Measurements from ENCODE around the gene SPATA20. TPM values are rescaled to one million over a fixed set of nuclear protein-coding genes. Genes with fewer than 3 reads are reported as not detected.
A peak's percentile ranks its signal among the peaks of the same experiment; 100 is the strongest.

Gene SPATA20
- total and polyA plus RNA-seq, 2 of the 13 experiments (the other 11 are each of a cell fraction or from before 2014, with no cell fraction given) = 36.1 to 64.8 TPM

GRCh38 chr17:50547035-50547735, at the start of gene SPATA20 (continued):
- TF ChIP-seq ZNF484 (CRISPR knock-in tag; IDR thresholded peaks at IDR 0.05; ENCODE audit: borderline replicate concordance, low read depth) (no peak), ZFP36L2 (CRISPR knock-in tag; IDR thresholded peaks at IDR 0.05) (peak; percentile 45; the same call in 1 of the 2 replicates), ZNF530 (CRISPR knock-in tag; IDR thresholded peaks at IDR 0.05; ENCODE audit: low read depth) (no peak), HIC2 (CRISPR knock-in tag; IDR thresholded peaks at IDR 0.05; ENCODE audit: low read depth) (no peak), RERE (CRISPR knock-in tag; IDR thresholded peaks at IDR 0.05; ENCODE audit: low read depth) (peak; percentile 30; the same call in 1 of the 2 replicates), PRDM10 (CRISPR knock-in tag; IDR thresholded peaks at IDR 0.05; ENCODE audit: low read depth) (peak; percentile 56; the same call in 1 of the 2 replicates), ZNF260 (CRISPR knock-in tag; IDR thresholded peaks at IDR 0.05; ENCODE audit: borderline replicate concordance, low read depth) (no peak), RNF219 (CRISPR knock-in tag; IDR thresholded peaks at IDR 0.05) (no peak), ZGPAT (CRISPR knock-in tag; IDR thresholded peaks at IDR 0.05) (peak; percentile 78; the same call in 1 of the 2 replicates), DRAP1 (CRISPR knock-in tag; IDR thresholded peaks at IDR 0.05) (peak; percentile 76), ZMYM3 (CRISPR knock-in tag; IDR thresholded peaks at IDR 0.05) (peak; percentile 61)

All from HepG2 (cell line).